ENCODE data around the gene LEMD2. TPM values are rescaled to one million over a fixed set of nuclear protein-coding genes. Genes with fewer than 3 reads are reported as not detected.

The LEMD2 gene
- total and polyA plus RNA-seq, 12 donors, result 32.4 to 121 (median 60.0) TPM

- Histone ChIP-seq H3K27ac (no peak overlapping the region), H3K36me3 (replicated peaks in 1 of 2) (no peaks in the 10 kb centered on the region), H3K4me3 (no peak overlapping the region), H3K27me3 (no peaks in the 10 kb centered on the region), H3K9me3 (replicated peaks in 1 of 3) (no peaks in the 10 kb centered on the region), H3K4me1 (replicated peaks in 1 of 2) (peaks cover 0 to 6% of the 10 kb centered on the region in 2 donors)
- no peak for DNase-seq
- 48 to 85% (median 55%) methylated on average over 5 of the region's 5 CpGs for WGBS, 4 donors
- no peak for TF ChIP-seq CTCF (IDR thresholded peaks at IDR 0.05)
- TF ChIP-seq POLR2A (IDR thresholded peaks at IDR 0.05), result no peak
- intact Hi-C loops (cut with DNase I), result no loop called here
Observed at GRCh38 chr6:33721508-33721907, 67.4 kb downstream of the LEMD2 start.

Other genes with a start within 250 kb of the LEMD2 start
- 10 to 100 TPM in 8 of 9 donors, 1 to 10 TPM in 1; 9.7 to 51.9 (median 24.5) TPM for gene BAK1, start 208.9 kb downstream of the LEMD2 start, total RNA-seq
- gene BAK1, start 208.9 kb downstream of the LEMD2 start, polyA plus RNA-seq, result 10 to 100 TPM; 17.3 to 33.5 (median 17.6) TPM
- gene ITPR3, start 167.8 kb downstream of the LEMD2 start, total RNA-seq, result 10 to 100 TPM in 7 of 9 donors, 1 to 10 TPM in 2; 1.3 to 38.1 (median 28.8) TPM
- 10 to 100 TPM in 2 of 3 donors, 1 to 10 TPM in 1; 3.0 to 21.6 (median 14.2) TPM for gene ITPR3, start 167.8 kb downstream of the LEMD2 start, polyA plus RNA-seq
- 100 to 1,000 TPM in 1 of 9 donors, 10 to 100 TPM in 7, 1 to 10 TPM in 1; 7.4 to 126 (median 53.9) TPM for gene UQCC2, start 77.4 kb downstream of the LEMD2 start, total RNA-seq
- gene UQCC2, start 77.4 kb downstream of the LEMD2 start, polyA plus RNA-seq, result 100 to 1,000 TPM in 2 of 3 donors, 10 to 100 TPM in 1; 74.9 to 214 (median 168) TPM
- gene IP6K3, start 42.2 kb downstream of the LEMD2 start, total RNA-seq, result 1 to 10 TPM in 3 of 9 donors, under 1 TPM in 3, not detected in 3; 0.06 to 1.6 (median 0.92) TPM
- gene IP6K3, start 42.2 kb downstream of the LEMD2 start, polyA plus RNA-seq, result under 1 TPM; 0.32 to 0.71 (median 0.44) TPM
- not detected for gene MLN, start 14.9 kb upstream of the LEMD2 start, total RNA-seq
- gene MLN, start 14.9 kb upstream of the LEMD2 start, polyA plus RNA-seq, result not detected